GM19324 (cell line): Measurements from ENCODE around the gene TLR5.

Experiments used
- ATAC-seq: cut with Tn5 transposase; IDR thresholded peaks from one replicate; pipeline ENCODE4 v1.9.1; 2021; ENCODE audit warnings: mild to moderate bottlenecking, moderate library complexity; ENCODE audit not compliant: unreplicated experiment, low FRiP score

TLR5 gene

GRCh38 chr1:223152399-223152798 is 9.4 kb upstream of the TLR5 start:
- ATAC-seq: no peak

GRCh38 chr1:223150443-223150842 is 7.4 kb upstream of the TLR5 start:
- ATAC-seq: no peak

- no peak for ATAC-seq
Measured at GRCh38 chr1:223147873-223148272, 4.8 kb upstream of the TLR5 start.

- ATAC-seq: no peak
Measured at GRCh38 chr1:223147409-223147808, 4.4 kb upstream of the TLR5 start.

GRCh38 chr1:223146745-223147144 is 3.7 kb upstream of the TLR5 start:
- no peak for ATAC-seq

GRCh38 chr1:223144914-223145313 is 1.9 kb upstream of the TLR5 start:
- ATAC-seq: no peak

- ATAC-seq: no peak
Measured at GRCh38 chr1:223144431-223144830, 1.4 kb upstream of the TLR5 start.

GRCh38 chr1:223143537-223144248 is 645 bp upstream of the TLR5 start:
- ATAC-seq: no peak

- ATAC-seq: no peak
Measured at GRCh38 chr1:223142269-223142668, 779 bp downstream of the TLR5 start.

- no peak for ATAC-seq
Measured at GRCh38 chr1:223140611-223141405, 2.2 kb downstream of the TLR5 start.

- ATAC-seq: no peak
Measured at GRCh38 chr1:223137455-223138085, 5.5 kb downstream of the TLR5 start.

GRCh38 chr1:223136086-223136485 is 7.0 kb downstream of the TLR5 start:
- ATAC-seq: no peak

GRCh38 chr1:223135176-223135942 is 7.7 kb downstream of the TLR5 start:
- ATAC-seq: no peak

- peak; percentile 82 for ATAC-seq
Measured at GRCh38 chr1:223133824-223134435, 9.1 kb downstream of the TLR5 start.

GRCh38 chr1:223133306-223133823 is 9.7 kb downstream of the TLR5 start:
- ATAC-seq: no peak

- no peak for ATAC-seq
Measured at GRCh38 chr1:223129229-223129901, 13.7 kb downstream of the TLR5 start.

GRCh38 chr1:223126741-223127140 is 16.3 kb downstream of the TLR5 start:
- ATAC-seq: no peak

GRCh38 chr1:223125766-223126165 is 17.3 kb downstream of the TLR5 start:
- no peak for ATAC-seq

- ATAC-seq: no peak
Measured at GRCh38 chr1:223123011-223123610, 19.9 kb downstream of the TLR5 start.
